ENCODE data around the gene PARL.

Gene PARL

GRCh38 chr3:183818041-183818620 is 66.5 kb downstream of the PARL start:
- no peak for DNase-seq (ENCODE audit: low read depth, low spot score)

- DNase-seq (ENCODE audit: low read depth, low spot score), result no peak
Measured at GRCh38 chr3:183817639-183818038, 67.0 kb downstream of the PARL start.

GRCh38 chr3:183816681-183817510 is 67.8 kb downstream of the PARL start:
- no peak for DNase-seq (ENCODE audit: low read depth, low spot score)

- DNase-seq (ENCODE audit: low read depth, low spot score), result no peak
Measured at GRCh38 chr3:183815951-183816475, 68.7 kb downstream of the PARL start.

GRCh38 chr3:183815563-183815940 is 69.1 kb downstream of the PARL start:
- DNase-seq (ENCODE audit: low read depth, low spot score), result no peak

GRCh38 chr3:183814240-183814639 is 70.4 kb downstream of the PARL start:
- no peak for DNase-seq (ENCODE audit: low read depth, low spot score)

GRCh38 chr3:183812761-183813445 is 71.8 kb downstream of the PARL start:
- no peak for DNase-seq (ENCODE audit: low read depth, low spot score)

- no peak for DNase-seq (ENCODE audit: low read depth, low spot score)
Measured at GRCh38 chr3:183811638-183812037, 73.0 kb downstream of the PARL start.

- DNase-seq (ENCODE audit: low read depth, low spot score), result no peak
Measured at GRCh38 chr3:183810643-183811594, 73.8 kb downstream of the PARL start.

GRCh38 chr3:183809270-183809669 is 75.4 kb downstream of the PARL start:
- no peak for DNase-seq (ENCODE audit: low read depth, low spot score)

GRCh38 chr3:183808355-183808754 is 76.3 kb downstream of the PARL start:
- no peak for DNase-seq (ENCODE audit: low read depth, low spot score)

GRCh38 chr3:183807881-183808280 is 76.8 kb downstream of the PARL start:
- DNase-seq (ENCODE audit: low read depth, low spot score), result no peak

GRCh38 chr3:183807209-183807728 is 77.4 kb downstream of the PARL start:
- DNase-seq (ENCODE audit: low read depth, low spot score), result no peak

GRCh38 chr3:183802989-183803388 is 81.7 kb downstream of the PARL start:
- DNase-seq (ENCODE audit: low read depth, low spot score), result no peak

GRCh38 chr3:183801601-183802000 is 83.1 kb downstream of the PARL start:
- no peak for DNase-seq (ENCODE audit: low read depth, low spot score)

GRCh38 chr3:183800243-183800863 is 84.3 kb downstream of the PARL start:
- no peak for DNase-seq (ENCODE audit: low read depth, low spot score)

GRCh38 chr3:183799461-183799860 is 85.2 kb downstream of the PARL start:
- no peak for DNase-seq (ENCODE audit: low read depth, low spot score)

- no peak for DNase-seq (ENCODE audit: low read depth, low spot score)
Measured at GRCh38 chr3:183797996-183798395, 86.7 kb downstream of the PARL start.

GRCh38 chr3:183796372-183796771 is 88.3 kb downstream of the PARL start:
- DNase-seq (ENCODE audit: low read depth, low spot score), result no peak

- DNase-seq (ENCODE audit: low read depth, low spot score), result no peak
Measured at GRCh38 chr3:183794452-183794851, 90.2 kb downstream of the PARL start.

GRCh38 chr3:183792976-183793375 is 91.7 kb downstream of the PARL start:
- DNase-seq (ENCODE audit: low read depth, low spot score), result no peak
